Keratinocyte (primary cell): Measurements from ENCODE around the gene NUP85.

Experiments used
- CTCF ChIP-seq, 3 experiments: IDR thresholded peaks in 1 of 3; conservative IDR thresholded peaks in 1 of 3; optimal IDR thresholded peaks in 1 of 3; 2 replicates in 2 of 3; 3 replicates in 1 of 3; pipeline versions ENCODE3 to v1.5.1; 2011; ENCODE audit warnings: low read length in 3 of 3, mild to moderate bottlenecking in 3 of 3, moderate library complexity in 2 of 3, control low read depth in 1 of 3, inconsistent platforms in 1 of 3; ENCODE audit not compliant: insufficient read depth in 2 of 3; ENCODE audit errors: extremely low read depth in 1 of 3
- EZH2 ChIP-seq: IDR thresholded peaks from one replicate; pipeline ENCODE4 v1.6.1; 2012; ENCODE audit warnings: inconsistent platforms, mild to moderate bottlenecking, low read length, moderate library complexity

DNA sequence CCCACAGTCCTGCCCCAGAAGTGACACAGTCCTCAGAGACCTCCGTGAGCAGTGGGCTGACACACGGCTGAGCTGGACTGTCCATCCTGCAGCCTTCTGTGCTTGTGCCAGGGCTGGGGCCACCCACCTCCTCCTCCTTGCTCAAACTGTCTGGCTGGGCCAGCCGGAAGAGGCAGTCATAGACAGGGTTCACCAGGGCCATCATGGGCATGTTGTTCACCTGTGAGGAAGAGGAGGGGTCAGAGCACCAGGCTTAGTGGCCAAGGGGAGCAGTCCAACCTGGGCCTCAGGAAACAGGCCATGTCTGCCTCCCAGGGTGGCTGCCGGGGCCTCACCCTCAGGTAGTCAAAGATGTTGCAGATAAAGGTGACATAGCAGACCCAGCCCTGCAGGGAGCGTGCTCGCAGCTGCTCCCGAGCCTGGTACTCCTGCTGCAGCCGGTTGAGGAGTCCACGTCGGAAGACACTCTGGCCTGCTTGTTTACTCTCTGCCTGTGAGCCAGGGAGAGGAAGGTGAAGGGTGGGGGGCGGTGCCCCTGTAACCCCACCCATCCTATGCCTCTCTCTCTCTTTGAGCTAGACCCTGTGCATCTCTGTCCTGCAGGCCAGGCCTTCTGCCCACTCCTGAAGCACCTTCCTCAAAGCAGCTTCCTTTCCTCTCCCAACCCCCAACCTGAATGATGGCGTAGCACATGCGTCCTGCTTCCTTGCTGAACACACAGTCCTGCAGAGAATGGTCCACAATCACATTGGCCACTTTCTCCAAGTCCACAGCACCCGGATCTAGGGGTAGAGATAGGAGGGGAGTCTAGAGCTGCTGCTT lies 62.1 kb downstream of the NUP85 start:
- peak; percentile 45 to 62 (median 53) for TF ChIP-seq CTCF (optimal IDR thresholded peaks at IDR 0.05 in 1 of 3, IDR thresholded peaks at IDR 0.05 in 1 of 3, conservative IDR thresholded peaks at IDR 0.05 in 1 of 3; ENCODE audit: extremely low read depth in 1 of 3, insufficient read depth in 2 of 3, low read length in 3 of 3)
- TF ChIP-seq EZH2 = no peak
